ENCODE measurements around the gene TMC6.

The TMC6 gene

GRCh38 chr17:78159575-78160158 is 31.1 kb upstream of the TMC6 start:
- Histone ChIP-seq H3K4me3 (no peak overlapping the region), H3K9ac (ENCODE audit: insufficient read length) (no peak overlapping the region), H3K36me3 (ENCODE audit: insufficient read depth, low read length) (no peaks in the 10 kb centered on the region), H3K9me3 (ENCODE audit: low read depth, low read length) (no peaks in the 10 kb centered on the region), H3K27ac (no peak overlapping the region)
- no peak for DNase-seq (ENCODE audit: low read depth, low spot score)
- TF ChIP-seq POLR2AphosphoS5 (IDR thresholded peaks at IDR 0.05; ENCODE audit: borderline replicate concordance, low read depth, low read length): no peak
- TF ChIP-seq FOXP2 (optimal IDR thresholded peaks at IDR 0.05; ENCODE audit: control extremely low read depth, extremely low read length, insufficient read depth): no peak
- TF ChIP-seq EZH2 (IDR thresholded peaks at IDR 0.05): no peak

- no peak overlapping the region for H3K9ac ChIP-seq (ENCODE audit: insufficient read length)
- no peak overlapping the region for H3K4me3 ChIP-seq
- no peak for DNase-seq (ENCODE audit: low read depth, low spot score)
- H3K27ac ChIP-seq: no peak overlapping the region
- H3K36me3 ChIP-seq (ENCODE audit: insufficient read depth, low read length): no peaks in the 10 kb centered on the region
- TF ChIP-seq POLR2AphosphoS5 (IDR thresholded peaks at IDR 0.05; ENCODE audit: borderline replicate concordance, low read depth, low read length) (no peak), EZH2 (IDR thresholded peaks at IDR 0.05) (no peak), FOXP2 (optimal IDR thresholded peaks at IDR 0.05; ENCODE audit: control extremely low read depth, extremely low read length, insufficient read depth) (no peak)
- H3K9me3 ChIP-seq (ENCODE audit: low read depth, low read length): no peaks in the 10 kb centered on the region
Observed at GRCh38 chr17:78154903-78155811, 26.6 kb upstream of the TMC6 start.

- TF ChIP-seq FOXP2 (optimal IDR thresholded peaks at IDR 0.05; ENCODE audit: control extremely low read depth, extremely low read length, insufficient read depth): no peak
- no peak for TF ChIP-seq EZH2 (IDR thresholded peaks at IDR 0.05)
- Histone ChIP-seq H3K36me3 (ENCODE audit: insufficient read depth, low read length) (no peaks in the 10 kb centered on the region), H3K4me3 (no peak overlapping the region), H3K27ac (no peak overlapping the region), H3K9me3 (ENCODE audit: low read depth, low read length) (no peaks in the 10 kb centered on the region), H3K9ac (ENCODE audit: insufficient read length) (no peak overlapping the region)
- DNase-seq (ENCODE audit: low read depth, low spot score): no peak
Observed at GRCh38 chr17:78151514-78152008, 23.0 kb upstream of the TMC6 start.

GRCh38 chr17:78148286-78149016 is 19.9 kb upstream of the TMC6 start:
- Histone ChIP-seq H3K27ac (no peak overlapping the region), H3K36me3 (ENCODE audit: insufficient read depth, low read length) (no peaks in the 10 kb centered on the region), H3K9me3 (ENCODE audit: low read depth, low read length) (no peaks in the 10 kb centered on the region), H3K4me3 (no peak overlapping the region), H3K9ac (ENCODE audit: insufficient read length) (no peak overlapping the region)
- no peak for TF ChIP-seq EZH2 (IDR thresholded peaks at IDR 0.05)
- TF ChIP-seq POLR2AphosphoS5 (IDR thresholded peaks at IDR 0.05; ENCODE audit: borderline replicate concordance, low read depth, low read length): no peak
- TF ChIP-seq FOXP2 (optimal IDR thresholded peaks at IDR 0.05; ENCODE audit: control extremely low read depth, extremely low read length, insufficient read depth): no peak
- no peak for DNase-seq (ENCODE audit: low read depth, low spot score)

- no peak for TF ChIP-seq EZH2 (IDR thresholded peaks at IDR 0.05)
- TF ChIP-seq POLR2AphosphoS5 (IDR thresholded peaks at IDR 0.05; ENCODE audit: borderline replicate concordance, low read depth, low read length): no peak
- TF ChIP-seq FOXP2 (optimal IDR thresholded peaks at IDR 0.05; ENCODE audit: control extremely low read depth, extremely low read length, insufficient read depth): no peak
- Histone ChIP-seq H3K27ac (no peak overlapping the region), H3K36me3 (ENCODE audit: insufficient read depth, low read length) (no peaks in the 10 kb centered on the region), H3K9ac (ENCODE audit: insufficient read length) (no peak overlapping the region), H3K4me3 (no peak overlapping the region), H3K9me3 (ENCODE audit: low read depth, low read length) (no peaks in the 10 kb centered on the region)
- no peak for DNase-seq (ENCODE audit: low read depth, low spot score)
Observed at GRCh38 chr17:78147315-78147998, 18.9 kb upstream of the TMC6 start.

- Histone ChIP-seq H3K9ac (ENCODE audit: insufficient read length) (no peak overlapping the region), H3K4me3 (no peak overlapping the region), H3K36me3 (ENCODE audit: insufficient read depth, low read length) (no peaks in the 10 kb centered on the region), H3K27ac (no peak overlapping the region), H3K9me3 (ENCODE audit: low read depth, low read length) (no peaks in the 10 kb centered on the region)
- DNase-seq (ENCODE audit: low read depth, low spot score): no peak
- no peak for TF ChIP-seq EZH2 (IDR thresholded peaks at IDR 0.05)
- TF ChIP-seq FOXP2 (optimal IDR thresholded peaks at IDR 0.05; ENCODE audit: control extremely low read depth, extremely low read length, insufficient read depth): no peak
Observed at GRCh38 chr17:78146881-78147280, 18.3 kb upstream of the TMC6 start.

- TF ChIP-seq POLR2AphosphoS5 (IDR thresholded peaks at IDR 0.05; ENCODE audit: borderline replicate concordance, low read depth, low read length) (no peak), FOXP2 (optimal IDR thresholded peaks at IDR 0.05; ENCODE audit: control extremely low read depth, extremely low read length, insufficient read depth) (no peak), EZH2 (IDR thresholded peaks at IDR 0.05) (no peak)
- H3K36me3 ChIP-seq (ENCODE audit: insufficient read depth, low read length): no peaks in the 10 kb centered on the region
- no peak overlapping the region for H3K9ac ChIP-seq (ENCODE audit: insufficient read length)
- no peak overlapping the region for H3K27ac ChIP-seq
- no peaks in the 10 kb centered on the region for H3K9me3 ChIP-seq (ENCODE audit: low read depth, low read length)
- DNase-seq (ENCODE audit: low read depth, low spot score): no peak
- no peak overlapping the region for H3K4me3 ChIP-seq
Observed at GRCh38 chr17:78146471-78146869, 17.9 kb upstream of the TMC6 start.
